SH-SY5Y (cell line): Measurements from ENCODE around the gene INPP4A.

Experiments used
- GATA2 ChIP-seq: IDR thresholded peaks from 2 replicates; pipeline ENCODE4 v1.6.1; 2011; ENCODE audit warnings: mild to moderate bottlenecking, low read depth, low read length
- GATA3 ChIP-seq: IDR thresholded peaks from 2 replicates; pipeline ENCODE4 v1.6.1; 2011; ENCODE audit warnings: low read depth, mild to moderate bottlenecking, low read length, moderate library complexity

- no peak for TF ChIP-seq GATA2
- TF ChIP-seq GATA3, result no peak
Measured at GRCh38 chr2:98461498-98462049, 16.9 kb downstream of the INPP4A start.
